K562 (cell line): Measurements from ENCODE around the gene MON1A. TPM values are rescaled to one million over a fixed set of nuclear protein-coding genes. Genes with fewer than 3 reads are reported as not detected.
"Not testable (repeated sequence)": the region's sequence is repeated elsewhere in the genome, so short reads cannot be mapped to it uniquely, and the experiment has no call there.

Experiments
- ATAC-seq: fragments of 200-7000 bp; cut with Tn5 transposase; 3 replicates; pipeline ENCODE4 v1.9.1; 2020; ENCODE audit warnings: moderate library complexity
- BruUV-seq: library from RNA; stranded (reverse); fragments of 400-500 nt; replicated peaks from 2 replicates; lab custom pipeline; 2021; lab: Mats Ljungman, UMichigan
- CTCF ChIA-PET: fragments of 300-600 bp; formaldehyde crosslinking; extraction: SDS; loops from one replicate; lab custom pipeline; 2021; ENCODE audit warnings: low intra/inter-chr PET ratio; lab: Yijun Ruan, JAX
- POLR2A ChIA-PET: fragments of 300-600, 350-650 bp; sonication (Branson Sonifier 250); formaldehyde crosslinking; extraction: SDS; loops from one replicate; lab custom pipeline; 2021; ENCODE audit warnings: antibody characterized with exemption, inconsistent platforms; lab: Yijun Ruan, JAX
- DNase-seq, 4 experiments: peaks; one replicate each; pipeline versions ENCODE4 v3.0.0 to v3.0.0-alpha.2; 2011 to 2018; ENCODE audit warnings: low spot score in 3 of 4, mixed read lengths in 3 of 4; ENCODE audit errors: extremely low read depth in 1 of 4
- FAIRE-seq: peaks from 2 replicates; lab custom pipeline; 2011; peaks lifted over from hg19 to GRCh38; lab: Jason Lieb, UNC
- H2AFZ ChIP-seq: 2 replicates; pipeline ENCODE4 v1.6.0; 2011; ENCODE audit warnings: low read depth, low read length, control low read depth, inconsistent platforms
- H3K27ac ChIP-seq: fragments of 200-600 bp; 3 replicates; pipeline ENCODE4 v1.8.0; 2011; ENCODE audit warnings: low read depth, mild to moderate bottlenecking, control low read depth, inconsistent platforms, low read length, moderate library complexity, mixed read lengths; ENCODE audit errors: extremely low read depth
- H3K27me3 ChIP-seq, 2 experiments: fragments of 300-600 bp in 1 of 2; 2 replicates in 1 of 2; 3 replicates in 1 of 2; pipeline versions ENCODE4 v1.6.0 to v1.8.0; 2011; ENCODE audit warnings: inconsistent platforms in 2 of 2, low read length in 2 of 2, mild to moderate bottlenecking in 1 of 2, mixed read lengths in 1 of 2, moderate library complexity in 1 of 2; ENCODE audit not compliant: control insufficient read depth in 2 of 2, insufficient read depth in 2 of 2
- H3K36me3 ChIP-seq: fragments of 300-600 bp; 3 replicates; pipeline ENCODE4 v1.8.0; 2011; ENCODE audit warnings: mild to moderate bottlenecking, low read length, inconsistent platforms; ENCODE audit not compliant: control insufficient read depth, insufficient read depth
- H3K4me1 ChIP-seq, 2 experiments: fragments of 200-600 bp in 1 of 2; replicated peaks in 1 of 2; 2 replicates in 1 of 2; 3 replicates in 1 of 2; pipeline versions ENCODE4 v1.5.1 to v1.8.0; 2011; ENCODE audit warnings: inconsistent platforms in 2 of 2, low read length in 2 of 2, mild to moderate bottlenecking in 1 of 2, mixed read lengths in 1 of 2, moderate library complexity in 1 of 2; ENCODE audit not compliant: control insufficient read depth in 2 of 2, insufficient read depth in 2 of 2
- H3K4me2 ChIP-seq: 2 replicates; pipeline ENCODE4 v1.6.1; 2011; ENCODE audit warnings: low read length, control low read depth, inconsistent platforms, mixed read lengths; ENCODE audit not compliant: insufficient read depth
- H3K4me3 ChIP-seq: fragments of 200-600 bp; sonication (generic), shearing (Covaris generic); 2 replicates; pipeline ENCODE4 v1.5.1; 2016; ENCODE audit warnings: control low read depth, inconsistent platforms
- H3K79me2 ChIP-seq: fragments of 200-600 bp; 3 replicates; pipeline ENCODE4 v1.8.0; 2011; ENCODE audit warnings: low read length, inconsistent platforms; ENCODE audit not compliant: control insufficient read depth, insufficient read depth
- H3K9ac ChIP-seq, 2 experiments: 2 replicates each; pipeline versions ENCODE4 v1.6.0 to v1.6.1; 2011; ENCODE audit warnings: low read depth in 2 of 2, low read length in 2 of 2, control low read depth in 1 of 2, inconsistent platforms in 1 of 2, mild to moderate bottlenecking in 1 of 2, mixed read lengths in 1 of 2; ENCODE audit not compliant: insufficient read depth in 1 of 2
- H3K9me1 ChIP-seq: one replicate; pipeline ENCODE4 v1.6.0; 2011; ENCODE audit warnings: inconsistent platforms, mild to moderate bottlenecking, low read length, moderate library complexity; ENCODE audit not compliant: control insufficient read depth, insufficient read depth
- H3K9me3 ChIP-seq: replicated peaks from 2 replicates; pipeline ENCODE4 v1.5.1; 2011; ENCODE audit warnings: low read depth, low read length, inconsistent platforms; ENCODE audit not compliant: control insufficient read depth, insufficient read depth
- H4K20me1 ChIP-seq: replicated peaks from 2 replicates; pipeline ENCODE4 v1.6.1; 2011; ENCODE audit warnings: low read length, inconsistent platforms, mixed read lengths; ENCODE audit not compliant: control insufficient read depth, insufficient read depth
- SMARCE1 ChIP-seq: fragments of 450-650 bp; IDR thresholded peaks from 2 replicates; pipeline ENCODE4 v1.7.1; 2016; ENCODE audit warnings: mild to moderate bottlenecking
- TAF7 ChIP-seq: fragments of 450-650 bp; IDR thresholded peaks from 2 replicates; pipeline ENCODE4 v1.6.1; 2016; ENCODE audit warnings: missing genetic modification characterization, missing compliant biosample characterization
- ZMIZ1 ChIP-seq, 2 experiments: fragments of 150-350 bp in 1 of 2; IDR thresholded peaks; 2 replicates each; pipeline ENCODE4 v1.6.1; 2012 to 2016; ENCODE audit warnings: low read depth in 2 of 2, low read length in 2 of 2, mild to moderate bottlenecking in 1 of 2, moderate library complexity in 1 of 2
- ZNF175 ChIP-seq: fragments of 200-800 bp; sonication (Bioruptor generic); IDR thresholded peaks from 2 replicates; pipeline ENCODE4 v1.6.1; 2016; ENCODE audit warnings: low read depth, mild to moderate bottlenecking, missing genetic modification characterization, missing compliant biosample characterization
- WGBS: fragments of 100-300 bp; shearing (Covaris generic); methylation state at CpG from one replicate; pipeline ENCODE4 v1.1.6; 2016; ENCODE audit warnings: low coverage, mixed read lengths; ENCODE audit not compliant: insufficient coverage; ENCODE audit errors: missing lambda C conversion rate; 5-methylcytosine and 5-hydroxymethylcytosine counted together
- in situ Hi-C: fragments of 300-500 bp; cut with MboI; formaldehyde crosslinking; loops from 4 replicates; pipeline ENCODE4 v1.15.0; 2018; ENCODE audit warnings: inconsistent platforms, mixed read lengths
- intact Hi-C: fragments of 100-400 bp; cut with micrococcal nuclease; formaldehyde crosslinking; loops from 2 replicates; pipeline ENCODE4 v1.14.2; 2022
- polyA plus RNA-seq, 8 experiments: library from polyadenylated mRNA; depleted of rRNA in 4 of 8; stranded (reverse) in 5 of 8; unstranded in 3 of 8; fragments of >200 nt; fragmentation: Nextera tagmentation in 2 of 8; fragmentation: Illumina TruSeq in 1 of 8; extraction: Ambion mirVana in 2 of 8; extraction: Trizol in 1 of 8; gene quantifications; 2 replicates each; pipeline versions ENCODE4 v1.2.1 to v1.2.3, GENCODE V29; 2011 to 2014; ENCODE audit warnings: inconsistent platforms in 1 of 8, missing spikeins in 1 of 8
- total RNA-seq, 7 experiments: library from RNA; depleted of rRNA in 6 of 7; stranded (reverse); fragments of >200 nt in 6 of 7; fragmentation: Illumina TruSeq in 2 of 7; extraction: Trizol in 2 of 7; gene quantifications; 2 replicates each; pipeline versions ENCODE4 v1.2.1 to v1.2.3, GENCODE V29; 2011 to 2021; ENCODE audit warnings: low replicate concordance in 1 of 7
- TF ChIP-seq, protein P1 (sequence below), 2 experiments: fragments of 450-650 bp; IDR thresholded peaks; 2 replicates each; pipeline ENCODE4 v1.6.1; 2016; ENCODE audit warnings: mild to moderate bottlenecking in 2 of 2, borderline replicate concordance in 1 of 2, low read depth in 1 of 2, moderate library complexity in 1 of 2
- TF ChIP-seq, protein P2 (sequence below): sonication (generic); formaldehyde crosslinking; IDR thresholded peaks from 2 replicates; pipeline ENCODE4 v1.8.0; 2022; ENCODE audit warnings: missing genetic modification reagents, mild to moderate bottlenecking, moderate library complexity, borderline replicate concordance

Gene MON1A
- total and polyA plus RNA-seq, 9 of the 15 experiments (the other 6 are each of a cell fraction or from before 2014, with no cell fraction given), result 1.1 to 13.8 (median 6.8) TPM

DNA sequence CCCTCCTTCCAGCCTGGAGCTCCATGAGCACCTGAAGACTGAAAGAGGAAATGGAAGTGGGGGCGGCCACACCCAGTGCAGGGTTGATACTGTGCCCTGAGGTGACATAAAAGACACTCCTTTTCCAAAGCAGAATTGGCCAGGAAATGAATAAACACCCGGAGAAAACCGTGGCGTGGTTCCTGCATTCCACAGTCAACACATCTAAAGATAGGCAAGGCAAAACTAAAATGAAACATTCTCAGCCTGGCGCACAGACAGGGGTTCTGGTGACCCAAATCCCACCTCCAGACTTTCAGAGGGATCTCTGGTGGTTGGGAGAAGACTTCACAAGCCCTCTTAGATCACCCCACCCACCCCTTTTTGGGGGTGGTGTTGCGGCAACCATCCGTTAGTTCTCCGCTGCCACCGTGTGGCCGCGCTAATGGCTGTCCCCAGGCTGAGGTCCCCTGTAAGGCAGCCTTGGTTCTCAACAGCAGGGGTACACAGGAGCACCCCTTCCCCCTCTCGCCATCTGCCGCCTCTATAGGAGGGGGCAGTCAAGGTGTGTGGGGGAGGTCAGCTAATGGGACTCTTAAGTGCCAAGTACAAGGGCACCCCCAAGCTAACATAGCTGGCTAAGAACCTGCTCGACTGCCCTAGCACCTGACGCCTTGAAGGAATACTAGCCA lies 23.4 kb downstream of the MON1A start (continued):
- TF ChIP-seq, protein P1, sequence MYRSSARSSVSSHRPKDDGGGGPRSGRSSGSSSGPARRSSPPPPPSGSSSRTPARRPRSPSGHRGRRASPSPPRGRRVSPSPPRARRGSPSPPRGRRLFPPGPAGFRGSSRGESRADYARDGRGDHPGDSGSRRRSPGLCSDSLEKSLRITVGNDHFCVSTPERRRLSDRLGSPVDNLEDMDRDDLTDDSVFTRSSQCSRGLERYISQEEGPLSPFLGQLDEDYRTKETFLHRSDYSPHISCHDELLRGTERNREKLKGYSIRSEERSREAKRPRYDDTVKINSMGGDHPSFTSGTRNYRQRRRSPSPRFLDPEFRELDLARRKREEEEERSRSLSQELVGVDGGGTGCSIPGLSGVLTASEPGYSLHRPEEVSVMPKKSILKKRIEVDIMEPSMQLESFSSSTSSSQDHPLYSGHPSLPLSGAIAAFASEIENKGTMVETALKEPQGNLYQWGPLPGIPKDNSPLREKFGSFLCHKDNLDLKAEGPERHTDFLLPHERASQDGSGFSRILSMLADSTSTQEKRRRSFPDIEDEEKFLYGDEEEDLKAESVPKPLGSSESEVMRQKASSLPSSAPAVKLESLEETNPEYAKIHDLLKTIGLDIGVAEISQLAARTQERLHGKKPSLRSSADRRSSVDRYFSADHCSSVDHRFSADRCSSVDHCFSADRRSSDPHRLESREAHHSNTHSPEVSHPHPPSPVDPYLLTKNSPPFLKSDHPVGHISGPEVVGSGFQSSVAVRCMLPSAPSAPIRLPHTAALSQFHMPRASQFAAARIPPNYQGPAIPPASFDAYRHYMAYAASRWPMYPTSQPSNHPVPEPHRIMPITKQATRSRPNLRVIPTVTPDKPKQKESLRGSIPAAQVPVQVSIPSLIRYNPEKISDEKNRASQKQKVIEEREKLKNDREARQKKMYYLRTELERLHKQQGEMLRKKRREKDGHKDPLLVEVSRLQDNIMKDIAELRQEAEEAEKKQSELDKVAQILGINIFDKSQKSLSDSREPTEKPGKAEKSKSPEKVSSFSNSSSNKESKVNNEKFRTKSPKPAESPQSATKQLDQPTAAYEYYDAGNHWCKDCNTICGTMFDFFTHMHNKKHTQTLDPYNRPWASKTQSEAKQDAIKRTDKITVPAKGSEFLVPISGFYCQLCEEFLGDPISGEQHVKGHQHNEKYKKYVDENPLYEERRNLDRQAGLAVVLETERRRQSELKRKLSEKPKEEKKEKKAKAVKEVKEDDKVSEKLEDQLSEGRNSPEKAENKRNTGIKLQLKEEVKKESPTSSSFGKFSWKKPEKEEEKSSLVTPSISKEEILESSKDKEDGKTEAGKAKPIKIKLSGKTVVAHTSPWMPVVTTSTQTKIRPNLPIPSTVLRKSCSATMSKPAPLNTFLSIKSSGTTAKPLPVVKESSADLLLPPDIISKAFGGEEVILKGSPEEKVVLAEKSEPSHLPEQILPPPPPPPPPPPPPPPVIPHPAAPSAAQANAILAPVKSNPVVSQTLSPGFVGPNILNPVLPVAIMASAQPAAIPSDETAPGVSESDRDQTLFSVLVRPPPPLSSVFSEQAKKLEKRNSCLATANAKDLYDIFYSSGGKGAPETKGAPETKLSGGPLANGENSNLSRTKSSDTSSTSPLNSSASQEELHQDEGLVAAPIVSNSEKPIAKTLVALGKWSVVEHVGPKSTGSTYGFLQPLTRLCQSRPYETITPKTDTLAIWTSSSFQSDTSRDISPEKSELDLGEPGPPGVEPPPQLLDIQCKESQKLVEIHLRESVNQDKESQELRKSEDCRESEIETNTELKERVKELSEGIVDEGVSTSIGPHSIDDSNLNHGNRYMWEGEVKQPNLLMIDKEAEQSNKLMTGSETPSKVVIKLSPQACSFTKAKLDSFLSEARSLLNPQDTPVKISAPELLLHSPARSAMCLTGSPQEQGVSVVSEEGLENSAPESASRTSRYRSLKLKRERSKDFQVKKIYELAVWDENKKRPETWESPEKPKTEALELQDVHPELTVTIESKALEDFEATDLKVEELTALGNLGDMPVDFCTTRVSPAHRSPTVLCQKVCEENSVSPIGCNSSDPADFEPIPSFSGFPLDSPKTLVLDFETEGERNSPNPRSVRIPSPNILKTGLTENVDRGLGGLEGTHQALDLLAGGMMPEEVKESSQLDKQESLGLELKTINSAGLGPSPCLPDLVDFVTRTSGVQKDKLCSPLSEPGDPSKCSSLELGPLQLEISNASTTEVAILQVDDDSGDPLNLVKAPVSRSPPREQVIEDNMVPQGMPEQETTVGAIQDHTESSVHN (IDR thresholded peaks at IDR 0.05; ENCODE audit: borderline replicate concordance in 1 of 2, low read depth in 1 of 2), result no peak
- TF ChIP-seq ZMIZ1 (IDR thresholded peaks at IDR 0.05; ENCODE audit: low read depth in 2 of 2, low read length in 2 of 2) (no peak), TAF7 (tag) (no peak), ZNF175 (no peak), SMARCE1 (peak; percentile 35; the same call in 1 of the 2 replicates)
- TF ChIP-seq, protein P2, sequence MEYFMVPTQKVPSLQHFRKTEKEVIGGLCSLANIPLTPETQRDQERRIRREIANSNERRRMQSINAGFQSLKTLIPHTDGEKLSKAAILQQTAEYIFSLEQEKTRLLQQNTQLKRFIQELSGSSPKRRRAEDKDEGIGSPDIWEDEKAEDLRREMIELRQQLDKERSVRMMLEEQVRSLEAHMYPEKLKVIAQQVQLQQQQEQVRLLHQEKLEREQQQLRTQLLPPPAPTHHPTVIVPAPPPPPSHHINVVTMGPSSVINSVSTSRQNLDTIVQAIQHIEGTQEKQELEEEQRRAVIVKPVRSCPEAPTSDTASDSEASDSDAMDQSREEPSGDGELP (CRISPR knock-in tag), result peak; percentile 45; the same call in 1 of the 2 replicates

DNA sequence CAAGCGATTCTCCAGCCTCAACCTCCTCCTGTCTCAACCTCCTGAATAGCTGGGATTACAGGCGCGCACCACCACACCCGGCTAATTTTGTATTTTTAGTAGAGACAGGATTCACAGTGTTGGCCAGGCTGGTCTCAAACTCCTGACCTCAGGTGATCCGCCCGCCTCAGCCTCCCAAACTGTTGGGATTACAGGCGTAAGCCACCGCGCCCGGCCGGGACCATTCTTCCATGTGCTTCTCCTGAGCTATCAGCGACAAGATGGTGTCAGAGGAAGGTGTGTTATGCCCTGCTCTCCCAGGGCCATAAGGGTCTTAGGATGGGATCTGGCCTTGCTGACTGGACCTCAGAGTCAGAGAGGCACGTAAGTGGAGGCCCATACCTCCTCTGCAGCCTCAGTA lies 25.2 kb downstream of the MON1A start:
- H4K20me1 ChIP-seq, H3K36me3 ChIP-seq, H3K9me3 ChIP-seq, in situ Hi-C loops, BruUV-seq, H3K27me3 ChIP-seq, H3K9me1 ChIP-seq, ATAC-seq, FAIRE-seq, CTCF ChIA-PET, DNase-seq: not testable (repeated sequence)
- WGBS, result 53% methylated on average over 8 of the region's 13 CpGs
- Histone ChIP-seq H3K9ac (peak overlapping the region; percentile 79 to 92), H3K79me2 (peaks cover 27% of the 10 kb centered on the region), H3K27ac (peak overlapping the region; percentile 82), H2AFZ (peak overlapping the region; percentile 73; the same call in 1 of the 2 replicates), H3K4me3 (peak overlapping the region; percentile 40), H3K4me1 (peaks cover 40 to 75% of the 10 kb centered on the region in 2 experiments), H3K4me2 (peak overlapping the region; percentile 83)
- intact Hi-C loops, result loop anchor here (10.0 kb wide), 1 partner anchor 350 kb away; the partner anchor contains the start of gene BSN
- POLR2A ChIA-PET, result interaction anchor here (1.3 kb wide), 1 partner anchor 102 kb away, joined by 4 read pairs; the partner anchor contains the start of gene INKA1
